Gastrocnemius medialis (tissue), 4 donors: ENCODE measurements around the gene CFAP53.

Experiments used
- CTCF ChIP-seq, 5 experiments: fragments of 450-650 bp in 3 of 5; fragments of 200-600 bp in 2 of 5; sonication (generic) in 2 of 5; IDR thresholded peaks in 4 of 5; conservative IDR thresholded peaks in 1 of 5; 1 replicate in 4 of 5; 2 replicates in 1 of 5; pipeline ENCODE4 v1.5.1; 2016 to 2019; ENCODE audit warnings: antibody characterized with exemption in 5 of 5, mild to moderate bottlenecking in 3 of 5, moderate library complexity in 3 of 5
- POLR2A ChIP-seq, 2 donors: fragments of 450-650 bp; IDR thresholded peaks; one replicate each; pipeline ENCODE4 v1.6.1; 2017; ENCODE audit warnings: antibody characterized with exemption in 2 of 2, mild to moderate bottlenecking in 2 of 2, moderate library complexity in 2 of 2

GRCh38 chr18:50289108-50289443, 22.8 kb upstream of the CFAP53 start:
- TF ChIP-seq CTCF (IDR thresholded peaks at IDR 0.05 in 4 of 5, conservative IDR thresholded peaks at IDR 0.05 in 1 of 5) (no peak), POLR2A (IDR thresholded peaks at IDR 0.05) (no peak)
